Activated naive CD4-positive, alpha-beta T cell treated with anti-CD3 and anti-CD28 coated beads, Interleukin-2, amount 10 ng/mL, durations not matched to agents 5 hours and 36 hours (primary cell): ENCODE results near the gene GRIA3. TPM values are rescaled to one million over a fixed set of nuclear protein-coding genes. Genes with fewer than 3 reads are reported as not detected.

Experiments
- total RNA-seq, 2 experiments: library from RNA; stranded (reverse); gene quantifications; one replicate each; pipeline ENCODE4 v1.2.3, GENCODE V29; 2021

GRIA3 gene
- not detected for total RNA-seq

DNA sequence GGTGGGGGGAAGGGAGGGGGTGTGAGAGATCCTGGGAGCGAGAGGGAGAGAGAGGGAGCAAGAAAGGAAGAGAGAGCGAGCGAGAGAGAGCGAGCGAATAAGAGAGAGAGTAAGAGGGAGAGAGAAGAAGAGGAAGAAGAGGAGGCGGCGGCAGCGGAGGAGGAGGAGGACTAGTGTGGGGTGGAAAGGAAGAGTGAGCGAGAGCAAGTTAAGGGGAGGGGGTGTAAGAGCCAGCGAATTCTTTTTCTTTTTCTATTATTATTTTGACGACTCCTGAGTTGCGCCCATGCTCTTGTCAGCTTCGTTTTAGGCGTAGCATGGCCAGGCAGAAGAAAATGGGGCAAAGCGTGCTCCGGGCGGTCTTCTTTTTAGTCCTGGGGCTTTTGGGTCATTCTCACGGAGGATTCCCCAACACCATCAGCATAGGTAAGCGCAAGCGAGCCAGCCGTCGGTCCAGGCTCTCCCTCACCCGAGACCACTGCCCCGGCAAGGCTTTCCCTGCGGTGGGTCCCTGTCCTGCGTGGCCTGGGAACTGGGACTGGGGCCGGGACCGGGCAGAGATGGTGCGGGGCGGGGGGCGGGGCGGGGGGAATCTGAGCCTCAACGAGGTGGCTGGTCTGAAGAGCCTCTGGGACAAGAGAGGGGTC lies at the start of gene GRIA3:
Gene GRIA3, plus strand, starts transcription at position 60 of the 647 bp plus-strand sequence. Its CDS starts 258 bp downstream, at position 318.

